Activated CD4-positive, alpha-beta T cell treated with anti-CD3 and anti-CD28 coated beads, Interleukin-10, Interleukin-2, amounts not matched to agents 100 ng/mL and 50 ng/mL, durations not matched to agents 16 hours and 8 hours (primary cell): Measurements from ENCODE around the gene OGFOD3.
A peak's percentile ranks its signal among the peaks of the same experiment; 100 is the strongest.
"Not testable (repeated sequence)": the region's sequence is repeated elsewhere in the genome, so short reads cannot be mapped to it uniquely, and the experiment has no call there.

Experiments
- DNase-seq: peaks from one replicate; pipeline ENCODE4 v3.0.0-alpha.2; 2020

The OGFOD3 gene

DNA sequence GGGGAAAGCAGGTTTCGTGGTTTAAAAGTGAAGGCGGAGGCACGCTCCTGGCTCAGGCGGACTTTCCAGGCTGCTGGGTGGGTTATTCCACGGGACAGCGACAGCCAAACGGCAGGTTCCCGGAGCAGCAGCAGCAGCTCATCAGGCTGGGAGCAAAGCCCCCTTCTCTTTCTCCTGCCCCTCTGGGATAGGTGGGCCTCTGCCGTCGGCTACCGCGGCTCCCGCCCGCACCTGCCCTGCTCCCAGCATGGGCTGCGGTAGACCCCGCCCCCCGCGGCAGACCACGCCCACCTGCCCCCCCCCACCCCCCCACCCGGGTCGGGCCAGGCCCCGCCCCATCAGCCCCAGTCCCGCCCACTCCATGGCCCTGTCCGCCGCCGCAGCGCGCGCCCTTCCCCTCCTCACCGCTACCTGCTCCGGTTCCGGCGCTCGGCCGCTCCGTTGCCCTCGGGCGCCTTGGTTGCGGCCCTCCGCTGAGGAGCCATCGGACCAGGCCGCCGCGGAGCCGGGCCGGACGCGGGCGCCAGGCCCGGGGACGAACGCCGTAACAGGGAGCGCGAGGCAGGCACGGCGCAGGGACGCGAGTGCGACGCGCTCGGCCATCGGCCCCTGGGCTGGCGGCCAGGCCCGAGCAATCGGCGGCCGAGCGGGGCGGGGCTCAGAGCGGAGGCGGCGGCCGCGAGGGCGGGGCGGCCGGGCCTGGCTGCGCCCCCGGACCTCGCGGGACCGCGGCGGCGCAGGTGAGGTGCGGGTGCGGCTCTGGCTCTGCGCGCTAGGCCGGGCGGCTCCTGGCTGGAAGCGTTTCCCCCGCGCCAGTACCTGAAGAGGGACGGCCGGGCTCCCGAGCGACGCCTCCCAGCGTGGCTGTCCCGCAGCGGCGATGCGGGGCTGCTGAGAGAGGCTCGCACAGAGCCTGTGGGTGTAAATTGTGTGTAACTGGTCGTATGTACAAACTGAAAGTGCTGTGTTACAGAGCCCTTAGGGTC lies at the start of gene OGFOD3, which contains the start of gene HEXD:
OGFOD3 (minus strand) TSS at position 586 of the 986 bp plus-strand sequence; CDS start at position 485, 101 bp downstream.
HEXD (plus strand) TSS at position 347 of the 986 bp plus-strand sequence. CDS start 1,453 bp downstream, outside the sequence.
- DNase-seq, result peak; percentile 88

DNA sequence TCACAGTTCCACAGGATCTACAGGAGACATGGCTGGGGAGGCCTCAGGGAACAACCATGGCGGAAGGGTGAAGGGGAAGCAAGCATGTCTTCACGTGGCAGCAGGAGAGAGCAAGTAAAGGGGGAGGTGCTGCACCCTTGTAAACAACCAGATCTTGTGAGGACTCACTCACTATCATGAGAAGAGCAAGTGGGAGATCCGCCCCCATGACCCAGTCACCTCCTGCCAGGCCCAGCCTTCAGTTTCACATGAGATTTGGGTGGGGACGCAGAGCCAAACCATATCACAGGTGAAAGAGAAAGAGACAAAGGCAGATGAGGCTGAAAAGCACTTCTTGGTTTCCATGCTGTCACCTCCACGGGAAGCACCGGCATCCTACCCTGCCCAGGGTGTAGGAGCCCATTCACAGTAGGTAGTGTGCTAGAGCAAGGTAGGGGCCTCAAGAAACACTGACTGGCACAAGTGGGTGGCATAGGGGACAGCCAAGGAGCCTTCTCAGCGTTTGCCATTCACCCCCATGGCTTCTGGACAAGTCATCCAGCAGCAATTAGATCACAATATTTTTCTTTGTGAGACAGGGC lies 46.7 kb upstream of the OGFOD3 start:
- DNase-seq, result no peak

DNA sequence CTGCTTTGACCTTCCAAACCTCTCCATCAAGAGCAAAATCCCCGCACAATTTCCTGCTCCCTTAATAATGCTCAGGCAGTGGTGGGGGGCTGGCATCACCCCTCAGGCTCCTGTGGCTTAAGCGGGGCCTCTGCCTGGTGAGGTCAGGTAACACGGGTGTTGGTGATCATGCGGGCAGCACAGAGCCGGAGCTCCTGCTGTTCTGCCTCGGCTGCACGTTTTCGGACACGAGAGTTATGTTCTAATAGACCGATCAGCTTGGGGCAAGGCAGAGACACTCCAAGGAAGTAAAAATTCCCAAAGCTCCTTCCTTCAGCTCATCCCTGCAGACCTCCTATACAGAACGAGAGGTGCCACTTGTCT lies 46.2 kb upstream of the OGFOD3 start:
- no peak for DNase-seq

GRCh38 chr17:82463925-82464566 lies 45.7 kb upstream of the OGFOD3 start:
- DNase-seq, result no peak

GRCh38 chr17:82463391-82463790 lies 45.0 kb upstream of the OGFOD3 start:
- DNase-seq, result no peak

GRCh38 chr17:82461827-82462524 lies 43.6 kb upstream of the OGFOD3 start:
- no peak for DNase-seq

GRCh38 chr17:82459936-82460335 lies 41.5 kb upstream of the OGFOD3 start:
- not testable (repeated sequence) for DNase-seq

GRCh38 chr17:82458885-82459424 lies 40.6 kb upstream of the OGFOD3 start:
- peak; percentile 40 for DNase-seq

GRCh38 chr17:82458179-82458884 lies 39.9 kb upstream of the OGFOD3 start, which contains the start of gene NARF:
Gene NARF, plus strand, starts transcription at chr17:82458741. Its CDS starts 63 bp downstream, at chr17:82458804.
- DNase-seq, result peak; percentile 99

GRCh38 chr17:82457929-82458178 lies 39.5 kb upstream of the OGFOD3 start:
- DNase-seq, result no peak

- DNase-seq, result no peak
These were observed 38.9 kb upstream of the OGFOD3 start for GRCh38 chr17:82457073-82457928.

GRCh38 chr17:82453706-82454105 lies 35.3 kb upstream of the OGFOD3 start:
- DNase-seq, result not testable (repeated sequence)

DNA sequence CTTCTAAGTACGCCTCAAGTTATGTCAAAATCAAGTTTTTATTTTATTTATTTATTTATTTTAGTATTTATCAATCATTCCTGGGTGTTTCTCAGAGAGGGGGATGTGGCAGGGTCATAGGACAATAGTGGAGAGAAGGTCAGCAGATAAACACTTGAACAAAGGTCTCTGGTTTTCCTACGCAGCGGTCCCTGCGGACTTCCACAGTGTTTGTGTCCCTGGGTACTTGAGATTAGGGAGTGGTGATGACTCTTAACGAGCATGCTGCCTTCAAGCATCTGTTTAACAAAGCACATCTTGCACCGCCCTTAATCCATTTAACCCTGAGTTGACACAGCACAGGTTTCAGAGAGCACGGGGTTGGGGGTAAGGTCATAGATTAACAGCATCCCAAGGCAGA lies 34.8 kb upstream of the OGFOD3 start:
- not testable (repeated sequence) for DNase-seq

DNA sequence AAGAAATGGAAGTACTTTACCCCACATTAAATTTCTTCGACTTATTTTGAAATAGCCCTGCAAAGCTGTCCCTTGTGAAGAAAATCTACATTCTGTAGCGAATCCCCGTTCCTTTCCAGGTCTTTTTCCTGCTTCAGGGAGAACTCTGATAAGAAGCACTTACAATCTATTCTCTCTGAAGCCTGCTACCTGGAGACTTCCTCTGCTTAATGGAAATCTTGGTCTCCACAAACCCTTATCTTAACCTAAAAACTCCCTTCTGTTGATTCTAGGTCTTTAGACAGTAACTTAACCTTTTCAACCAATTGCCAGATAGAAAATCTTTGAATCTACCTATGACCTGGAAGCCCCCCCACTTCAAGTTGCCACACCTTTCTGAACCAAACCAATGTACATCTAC lies 33.8 kb upstream of the OGFOD3 start:
- no peak for DNase-seq

DNA sequence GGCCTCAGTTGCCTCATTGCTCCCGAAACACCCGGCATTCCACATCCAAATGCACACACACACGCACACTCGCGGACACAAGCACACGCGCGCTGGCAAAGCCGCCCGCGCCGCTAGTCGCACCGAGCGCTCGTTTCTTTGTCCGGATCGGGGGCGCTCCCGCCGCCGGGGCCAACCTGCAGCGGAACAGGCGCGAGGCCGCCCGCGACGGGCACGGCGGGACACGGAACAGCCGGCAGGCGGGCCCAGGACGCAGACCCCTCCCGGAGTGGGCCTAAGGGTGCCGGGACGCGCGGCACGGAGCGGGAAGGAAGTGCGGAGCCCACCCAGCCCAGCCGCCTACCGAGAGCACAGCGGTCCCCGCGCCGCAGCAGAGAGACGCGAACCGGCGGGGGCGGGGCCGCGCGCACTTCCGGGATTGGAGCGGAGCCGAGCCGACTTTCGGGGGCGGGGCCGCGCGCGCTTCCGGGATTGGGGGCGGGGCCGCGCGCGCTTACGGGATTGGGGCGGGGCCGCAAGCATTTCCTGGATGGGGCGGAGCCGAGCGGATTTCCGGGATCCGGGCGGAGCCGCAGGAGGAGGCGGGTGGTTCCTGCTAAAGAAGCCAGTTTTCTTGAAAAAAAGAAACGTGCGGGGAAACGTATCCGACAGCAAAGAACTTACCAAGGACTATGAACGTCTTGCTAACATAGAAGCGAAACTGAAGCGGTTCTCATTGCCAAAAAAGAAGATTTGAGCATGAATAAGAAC lies 32.1 kb upstream of the OGFOD3 start, which contains the start of gene CYBC1:
CYBC1 (minus strand) TSS at position 396 of the 750 bp plus-strand sequence. CDS start 1,498 bp downstream, outside the sequence.
- DNase-seq, result peak; percentile 97

- DNase-seq, result peak; percentile 55
These were observed 31.5 kb upstream of the OGFOD3 start for GRCh38 chr17:82449883-82450356.

- peak; percentile 86 for DNase-seq
These were observed 30.9 kb upstream of the OGFOD3 start for GRCh38 chr17:82449131-82449882.

DNA sequence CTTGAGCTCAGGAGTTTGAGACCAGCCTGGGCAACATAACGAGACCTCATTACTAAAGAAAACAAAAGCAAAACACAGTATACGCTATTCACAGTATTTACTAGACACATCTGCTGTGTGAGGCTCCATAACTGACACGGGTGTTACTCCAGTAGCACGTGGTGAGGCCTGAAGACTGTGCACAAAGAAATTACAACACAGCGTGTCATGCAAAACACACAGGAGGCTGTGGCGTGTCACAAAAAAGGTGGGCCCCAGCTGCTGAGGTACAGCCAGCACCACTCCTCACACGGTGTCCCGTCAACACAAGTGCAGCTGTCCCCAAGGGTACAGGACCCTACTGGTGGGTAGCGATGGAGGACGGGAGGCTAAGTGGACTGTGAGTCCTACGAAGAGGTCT lies 29.5 kb upstream of the OGFOD3 start:
- no peak for DNase-seq

- DNase-seq, result no peak
These were observed 28.3 kb upstream of the OGFOD3 start for GRCh38 chr17:82446649-82447048.
